Renal cortex interstitium (tissue), 11 donors: ENCODE results near the gene IL32. TPM values are rescaled to one million over a fixed set of nuclear protein-coding genes. Genes with fewer than 3 reads are reported as not detected.
"Not testable (repeated sequence)": the region's sequence is repeated elsewhere in the genome, so short reads cannot be mapped to it uniquely, and the experiment has no call there.

Experiments
- DNase-seq, 11 donors: peaks; one replicate each; pipeline ENCODE4 v3.0.0-alpha.2; 2013; ENCODE audit warnings: low read depth in 9 of 11, low spot score in 4 of 11; ENCODE audit errors: extremely low read depth in 1 of 11
- polyA plus RNA-seq, 3 donors: library from polyadenylated mRNA; unstranded; fragments of 120-200 nt; gene quantifications; one replicate each; pipeline ENCODE4 v1.2.1, GENCODE V29; 2013; ENCODE audit not compliant: insufficient read length in 3 of 3

The IL32 gene
- polyA plus RNA-seq, 3 donors, result 26.8 to 38.3 (median 29.6) TPM

DNA sequence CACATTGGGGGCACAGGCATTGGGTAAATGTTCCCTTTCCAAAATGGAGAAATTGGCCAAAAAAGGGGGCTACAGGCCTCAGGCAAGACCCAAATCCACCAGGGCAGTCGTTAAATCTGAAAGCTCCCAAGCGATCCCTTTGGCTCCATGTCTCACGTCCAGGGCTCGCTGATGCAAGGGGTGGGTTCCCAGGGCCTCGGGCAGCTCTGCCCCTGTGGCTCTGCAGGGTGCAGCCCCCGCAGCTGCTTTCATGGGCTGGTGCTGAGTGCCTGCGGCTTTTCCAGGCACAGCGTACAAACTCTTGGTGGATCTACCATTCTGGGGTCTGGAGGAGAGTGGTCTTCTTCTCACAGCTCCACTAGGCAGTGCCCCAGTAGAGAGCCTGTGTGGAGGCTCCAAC lies 18.0 kb downstream of the IL32 start:
- DNase-seq, result not testable (repeated sequence)

DNA sequence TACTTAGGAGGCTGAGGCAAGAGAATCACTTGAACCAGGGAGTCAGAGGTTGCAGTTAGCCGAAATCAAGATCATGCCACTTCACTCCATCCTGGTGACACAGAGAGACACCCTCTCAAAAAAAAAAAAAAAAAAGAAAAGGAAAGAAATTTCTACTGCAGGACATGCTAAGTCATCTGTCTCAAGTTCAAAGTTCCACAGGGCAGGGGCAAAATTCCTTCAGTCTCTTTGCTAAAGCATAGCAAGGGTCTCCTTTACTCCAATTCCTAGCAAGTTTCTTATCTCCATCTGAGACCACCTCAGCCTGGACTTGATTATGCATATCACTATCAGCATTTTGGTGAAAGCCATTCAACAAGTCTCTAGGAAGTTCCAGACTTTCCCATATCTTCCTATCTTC lies 19.1 kb downstream of the IL32 start:
- DNase-seq, result no peak

DNA sequence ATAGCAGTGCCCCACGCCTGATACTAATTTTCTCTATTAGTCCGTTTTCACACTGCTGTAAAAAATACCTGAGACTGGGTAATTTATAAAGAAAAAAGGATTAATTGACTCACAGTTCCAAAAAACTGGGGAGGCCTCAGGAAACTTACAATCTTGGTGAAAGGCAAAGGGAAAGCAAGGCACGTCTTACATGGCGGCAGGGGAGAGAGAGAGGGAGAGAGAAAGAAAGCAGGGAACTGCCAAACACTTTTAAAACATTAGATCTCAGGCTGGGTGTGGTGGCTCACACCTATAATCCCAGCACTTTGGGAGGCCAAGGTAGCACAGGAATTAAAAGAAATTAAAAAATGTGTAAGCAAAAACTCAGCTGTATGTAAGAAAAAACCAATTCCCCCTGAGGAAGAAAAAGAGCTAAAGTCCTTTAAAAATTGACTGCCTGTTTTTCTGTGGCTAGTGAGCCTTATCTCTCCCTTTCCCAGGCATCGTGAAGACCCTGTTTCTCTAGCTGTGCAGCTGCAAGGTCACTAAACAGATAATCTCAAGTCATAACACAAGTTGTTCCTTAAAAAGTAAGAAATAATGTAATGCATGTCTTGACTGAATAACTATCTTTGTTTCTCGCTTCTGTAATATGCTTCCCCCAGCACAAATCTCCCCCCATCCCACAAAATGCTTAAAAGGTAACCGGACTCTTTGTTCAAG lies 19.7 kb downstream of the IL32 start:
- no peak for DNase-seq

DNA sequence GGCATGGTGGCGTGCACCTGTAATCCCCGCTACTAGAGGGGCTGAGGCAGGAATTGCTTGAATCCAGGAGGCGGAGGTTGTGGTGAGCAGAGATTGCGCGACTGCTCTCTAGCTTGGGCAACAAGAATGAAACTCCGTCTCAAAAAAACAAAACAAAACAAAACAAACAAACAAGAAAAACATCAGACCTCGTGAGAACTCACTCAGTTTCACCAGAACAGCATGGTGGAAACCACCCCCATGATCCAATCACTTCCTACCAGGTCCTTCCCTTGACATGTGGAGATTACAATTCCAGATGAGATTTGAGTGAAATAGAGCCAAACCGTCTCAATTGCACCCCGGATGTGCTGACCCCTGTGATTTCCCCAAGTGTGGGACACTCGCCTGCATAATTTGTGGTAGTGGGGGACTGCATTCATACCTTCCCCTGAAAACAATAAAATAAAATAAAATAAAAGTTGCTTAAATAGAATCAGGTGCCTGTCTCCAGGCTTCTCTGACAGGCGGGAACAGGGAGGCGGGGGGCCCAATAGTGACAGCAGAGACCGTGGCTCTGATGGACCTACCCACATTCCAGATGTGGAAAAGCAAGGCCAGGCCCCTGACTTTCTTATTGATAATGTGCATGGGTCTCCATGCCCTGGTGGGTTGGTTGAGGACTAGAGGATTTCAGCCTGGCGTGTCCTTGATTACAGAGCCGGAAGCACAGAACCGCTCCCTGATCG lies 20.6 kb downstream of the IL32 start:
- DNase-seq, result no peak

DNA sequence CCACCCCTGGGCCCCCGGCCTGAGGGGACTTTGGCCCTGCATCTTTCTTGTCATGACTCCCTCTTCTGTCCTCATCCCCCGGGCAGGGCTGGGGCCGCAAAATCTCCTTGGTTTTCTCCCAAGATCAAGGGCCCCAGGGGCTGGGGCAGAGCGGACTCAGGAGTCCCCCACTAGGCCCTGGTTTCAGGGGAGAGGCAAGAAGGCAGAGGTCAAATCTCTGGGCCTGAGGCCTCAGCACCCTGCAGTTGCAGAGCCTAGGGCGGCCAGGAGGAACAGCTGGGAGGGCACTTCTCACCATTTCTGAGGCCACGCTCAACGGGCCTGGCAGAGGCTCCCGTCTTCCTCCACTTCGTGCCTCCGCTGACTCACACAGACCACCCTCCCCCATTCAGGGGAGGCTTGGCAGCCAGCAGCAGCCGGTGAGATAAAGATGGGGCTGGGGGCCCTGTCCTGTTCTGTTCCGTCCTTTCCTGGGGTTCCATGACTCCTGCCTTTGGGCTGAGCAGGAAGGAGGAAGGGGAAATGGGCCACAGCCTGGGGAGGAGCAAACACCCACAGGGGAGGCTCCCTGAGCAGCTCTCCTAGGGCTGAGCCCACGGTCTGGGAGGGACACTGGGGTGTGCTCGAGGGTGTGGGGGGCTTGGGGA lies 21.3 kb downstream of the IL32 start:
- no peak for DNase-seq

DNA sequence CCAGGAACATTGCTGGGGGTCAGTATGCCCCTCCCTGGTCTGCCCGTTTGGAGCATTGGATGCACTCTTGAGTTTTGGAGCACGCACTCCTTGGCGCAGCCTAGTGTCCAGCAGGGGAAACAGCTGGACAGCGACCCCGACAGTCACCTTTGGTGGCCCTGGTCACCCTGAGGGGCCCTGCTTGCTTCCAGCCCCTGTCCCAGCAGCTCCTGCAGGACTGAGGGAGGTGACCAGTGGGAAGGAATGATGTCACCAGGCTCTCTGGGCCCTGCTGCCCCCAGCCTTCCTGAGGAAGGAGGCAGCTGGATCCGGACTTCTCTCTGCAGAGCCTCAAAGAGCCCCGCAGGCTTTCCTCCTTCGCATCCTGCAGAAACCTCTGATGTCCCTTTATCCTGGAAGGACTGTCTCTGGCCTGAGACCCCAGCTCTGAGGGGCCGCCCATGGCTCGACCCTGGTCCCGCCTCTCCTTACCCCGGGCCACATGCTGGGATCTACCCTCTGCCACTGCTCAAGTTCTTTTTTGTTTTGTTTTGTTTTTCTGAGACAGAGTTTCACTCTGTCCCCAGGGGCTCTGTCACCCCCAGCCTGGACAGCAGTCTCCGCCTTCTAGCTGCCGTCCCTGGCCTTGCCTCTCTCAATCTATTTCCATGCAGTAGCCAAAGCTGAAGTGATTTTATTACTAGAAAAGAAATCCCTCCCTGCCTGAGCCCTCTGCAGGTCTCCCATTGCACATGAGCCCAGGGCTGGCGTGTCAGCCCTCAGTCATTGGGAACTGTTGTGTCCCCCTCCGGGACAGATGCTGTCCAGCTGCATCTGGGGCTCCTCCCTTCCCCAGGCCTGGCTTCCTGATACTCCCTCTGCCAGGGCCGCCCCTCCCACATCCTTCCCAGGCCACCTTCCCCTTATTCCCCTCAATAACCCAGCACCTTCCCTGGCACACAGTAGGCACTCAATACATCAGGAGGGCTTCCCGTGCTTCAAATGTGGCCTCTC lies 22.1 kb downstream of the IL32 start:
- DNase-seq, result peak in 1 of 11 donors; percentile 38

DNA sequence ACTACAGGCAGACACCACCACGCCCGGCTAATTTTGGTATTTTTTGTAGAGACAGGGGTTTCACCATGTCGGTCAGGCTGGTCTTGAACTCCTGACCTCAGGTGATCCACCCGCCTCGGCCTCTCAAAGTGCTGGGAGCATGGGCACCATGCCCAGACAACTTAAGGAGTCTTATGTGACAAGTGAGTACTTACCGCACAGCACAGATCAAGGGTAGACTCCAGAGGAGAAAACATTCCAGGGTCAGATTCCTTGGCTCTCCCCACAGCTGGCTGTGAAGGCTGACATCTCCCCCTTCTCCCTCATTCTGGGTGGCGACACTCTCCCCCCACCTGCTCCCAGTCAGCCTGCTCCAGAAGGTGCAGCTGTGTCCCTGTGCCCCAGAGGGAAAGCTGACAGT lies 23.0 kb downstream of the IL32 start:
- no peak for DNase-seq

DNA sequence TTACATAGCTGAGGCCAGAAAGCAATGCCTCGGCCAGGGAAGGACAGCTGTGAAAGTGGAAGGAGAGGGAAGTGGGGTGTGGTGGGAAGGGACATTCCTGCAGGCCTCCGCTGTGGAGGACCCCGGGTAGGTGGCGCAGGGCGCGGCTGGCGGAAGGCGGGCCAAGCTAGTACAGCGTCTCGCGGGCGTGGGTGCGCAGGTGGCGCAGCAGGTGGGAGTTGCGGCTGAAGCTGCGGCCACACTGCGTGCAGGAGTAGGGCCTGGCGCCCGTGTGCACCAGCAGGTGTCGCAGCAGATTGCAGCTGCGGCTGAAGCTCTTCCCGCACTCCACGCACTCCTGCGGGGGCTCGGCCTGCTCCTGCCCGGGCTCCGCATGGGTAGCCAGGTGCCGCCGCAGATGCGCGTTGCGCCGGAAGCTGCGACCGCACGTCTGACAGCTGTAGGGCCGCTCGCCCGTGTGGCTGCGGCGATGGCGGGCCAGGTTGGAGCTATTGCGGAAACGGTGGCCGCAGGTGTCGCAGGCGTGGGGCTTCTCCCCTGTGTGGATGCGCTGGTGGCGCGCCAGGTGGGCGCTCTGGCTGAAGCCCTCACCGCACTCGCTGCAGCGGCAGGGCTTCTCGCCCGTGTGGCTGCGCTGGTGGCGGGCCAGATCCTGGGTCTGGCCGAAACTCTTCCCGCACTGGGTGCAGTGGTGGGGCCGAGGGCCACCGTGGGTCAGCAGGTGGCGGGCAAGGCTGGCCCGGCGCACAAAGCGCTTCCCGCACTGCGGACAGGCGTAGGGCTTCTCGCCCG lies 23.7 kb downstream of the IL32 start:
- no peak for DNase-seq

DNA sequence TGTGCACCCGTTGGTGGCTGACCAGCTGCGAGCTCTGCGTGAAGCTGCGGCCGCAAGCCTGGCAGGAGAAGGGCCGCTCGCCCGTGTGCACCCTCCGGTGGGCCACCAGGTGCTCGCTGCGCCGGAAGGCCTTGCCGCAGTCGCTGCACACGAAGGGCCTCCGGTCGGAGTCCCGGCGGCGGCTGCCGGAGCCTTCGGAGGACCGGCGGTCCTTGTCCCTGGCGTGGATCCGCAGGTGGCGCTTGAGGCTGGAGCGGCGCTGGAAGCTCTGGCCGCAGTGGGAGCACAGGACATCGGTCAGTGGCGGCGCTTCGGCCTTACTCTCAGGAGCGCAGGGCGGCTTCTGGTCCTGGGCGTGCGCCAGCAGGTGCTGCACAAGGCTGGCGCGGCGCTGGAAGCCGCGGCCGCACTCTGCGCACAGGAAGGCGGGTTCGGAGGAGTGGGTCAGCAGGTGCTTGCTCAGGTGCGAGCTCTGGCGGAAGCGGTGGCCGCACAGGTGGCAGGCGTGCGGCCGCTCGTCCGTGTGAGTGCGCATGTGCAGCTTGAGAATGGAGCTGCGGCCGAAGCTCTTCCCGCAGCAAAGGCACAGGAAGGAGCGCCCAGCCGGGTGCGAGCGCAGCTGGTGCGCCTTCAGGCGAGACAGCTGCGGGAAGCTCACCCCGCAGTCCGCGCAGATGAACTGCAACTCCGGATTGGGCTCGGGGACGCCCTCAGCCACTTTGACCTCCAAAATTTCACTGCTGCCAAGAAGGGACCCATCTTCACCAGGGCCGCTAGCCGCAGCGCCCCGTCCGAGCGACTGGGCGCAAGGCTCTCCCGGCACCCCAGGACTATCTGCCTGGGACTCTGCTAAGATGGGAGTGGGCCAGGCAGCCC lies 24.5 kb downstream of the IL32 start:
- no peak for DNase-seq

DNA sequence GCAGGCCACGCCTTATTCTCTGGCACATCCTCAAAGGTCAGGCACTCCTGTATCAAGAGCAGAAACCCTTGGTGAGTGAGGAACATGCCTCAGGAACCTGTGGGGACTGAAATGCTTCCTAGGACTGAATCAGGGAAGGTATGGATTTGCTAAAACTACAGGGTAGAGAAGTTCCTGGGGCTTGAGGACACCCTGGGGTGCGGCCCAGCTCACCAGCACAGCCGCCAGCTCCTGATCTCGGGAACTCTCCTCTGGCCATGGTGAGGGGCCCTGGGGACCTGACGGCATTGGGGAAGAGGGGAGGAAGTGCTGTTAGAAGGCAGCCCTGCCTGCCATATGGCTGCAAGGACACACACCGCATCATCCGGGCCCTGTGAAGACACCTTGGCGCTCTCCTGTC lies 26.1 kb downstream of the IL32 start:
- DNase-seq, result no peak

DNA sequence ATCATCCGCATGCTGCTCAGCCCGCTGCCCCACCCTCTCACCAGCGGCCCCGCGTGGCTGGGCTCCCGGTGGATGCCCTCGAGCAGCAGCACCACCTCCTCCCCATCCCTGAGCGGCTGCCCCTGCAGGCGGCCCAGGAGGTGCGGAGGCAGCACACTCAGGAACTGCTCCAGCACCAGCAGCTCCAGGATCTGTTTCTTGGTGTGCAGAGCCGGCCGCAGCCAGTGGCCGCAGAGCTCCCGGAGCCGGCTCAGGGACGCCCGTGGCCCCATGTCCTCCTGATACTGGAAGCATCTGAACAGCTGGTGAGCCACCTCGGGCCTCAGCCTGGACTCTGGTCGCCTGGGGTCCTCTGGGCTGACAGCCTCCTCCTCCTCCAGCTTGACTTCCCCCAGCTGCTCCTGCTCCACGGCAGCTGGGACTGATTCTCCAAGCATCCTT lies 27.1 kb downstream of the IL32 start:
- peak in 3 of 11 donors; percentile 41 to 63 (median 45) for DNase-seq

DNA sequence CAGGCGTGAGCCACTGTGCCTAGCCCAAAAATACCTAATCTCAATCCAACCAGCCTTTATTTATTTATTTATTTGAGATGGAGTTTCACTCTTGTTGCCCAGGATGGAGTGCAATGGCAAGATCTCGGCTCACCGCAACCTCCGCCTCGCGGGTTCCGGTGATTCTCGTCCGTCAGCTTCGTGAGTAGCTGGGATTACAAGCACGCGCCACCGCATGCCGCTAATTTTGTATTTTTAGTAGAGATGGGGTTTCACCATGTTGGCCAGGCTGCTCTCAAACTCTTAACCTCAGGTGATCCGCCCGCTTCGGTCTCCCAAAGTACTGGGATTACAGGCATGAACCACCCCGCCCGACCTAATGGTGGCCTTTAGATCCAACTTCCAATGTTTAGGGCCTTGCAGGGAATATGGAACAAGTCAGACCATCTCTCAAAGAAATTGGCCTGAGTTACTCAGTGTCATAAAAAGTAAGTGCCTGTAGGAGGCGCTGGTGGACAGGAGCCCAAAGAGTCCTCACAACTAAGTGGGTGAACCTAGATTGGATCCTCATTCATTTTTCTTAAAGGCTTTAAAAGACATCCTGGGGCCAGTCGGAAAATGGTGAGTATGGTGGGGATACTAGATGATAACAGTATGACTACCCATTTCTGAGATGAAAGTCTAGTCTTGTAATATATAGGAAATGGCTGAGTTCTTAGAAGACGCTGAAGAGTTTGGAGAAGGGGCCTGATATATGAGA lies 29.0 kb downstream of the IL32 start:
- DNase-seq, result no peak

DNA sequence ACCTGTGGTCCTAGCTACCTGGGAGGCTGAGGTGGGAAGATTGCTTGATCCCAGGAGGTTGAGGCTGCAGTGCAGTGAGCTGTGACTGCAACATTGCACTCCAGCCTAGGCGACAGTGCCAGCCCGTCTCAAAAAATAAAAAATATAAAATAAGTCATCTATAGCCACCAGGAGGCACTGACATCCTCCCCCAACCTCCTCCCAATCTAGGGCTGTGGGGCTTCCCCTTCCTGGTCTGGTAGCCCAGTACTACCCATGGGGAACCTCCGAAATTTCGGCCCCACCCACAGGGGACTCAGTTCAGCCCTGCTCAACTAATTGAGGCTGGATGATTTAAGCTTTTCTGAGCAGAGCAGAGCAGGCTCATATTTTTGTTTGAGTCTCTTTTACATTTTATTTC lies 30.4 kb downstream of the IL32 start:
- DNase-seq, result no peak

DNA sequence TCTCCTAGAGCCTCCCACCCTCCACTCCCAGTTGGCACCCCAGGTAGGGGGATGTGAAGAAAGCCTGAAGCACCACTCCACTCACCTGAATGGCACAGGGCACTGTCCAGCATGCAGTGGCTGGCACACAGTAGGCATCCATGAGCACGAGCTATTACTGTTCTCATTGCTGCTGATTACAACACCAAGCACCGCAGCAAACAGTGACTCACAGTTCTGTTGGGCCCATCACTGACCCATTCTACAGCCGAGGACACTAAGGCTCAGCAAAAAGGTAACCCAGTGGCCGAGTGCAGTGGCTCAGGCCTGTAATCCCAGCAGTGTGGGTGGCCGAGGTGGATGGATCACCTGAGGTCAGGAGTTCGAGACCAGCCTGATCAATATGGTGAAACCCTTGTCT lies 30.9 kb downstream of the IL32 start:
- DNase-seq, result no peak

DNA sequence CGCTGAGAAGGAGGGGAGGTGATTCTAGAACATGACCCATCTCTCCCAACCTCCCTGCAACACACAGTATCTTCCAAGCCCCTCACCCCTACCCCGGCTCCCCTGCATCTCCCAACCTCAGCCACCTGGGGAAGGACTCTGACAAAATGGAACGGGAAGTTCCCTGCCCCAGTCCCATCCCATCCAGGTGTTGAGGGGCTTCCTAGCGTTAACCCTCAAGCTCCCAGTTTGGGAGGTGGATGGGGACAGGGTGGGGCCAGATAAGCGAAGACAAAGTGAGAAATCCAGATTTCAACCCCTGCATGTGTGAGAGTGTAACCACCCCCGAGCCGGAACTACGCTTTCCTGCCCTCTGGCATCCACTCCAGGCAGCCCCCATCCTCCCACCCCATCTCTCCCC lies 31.8 kb downstream of the IL32 start:
- DNase-seq, result no peak

DNA sequence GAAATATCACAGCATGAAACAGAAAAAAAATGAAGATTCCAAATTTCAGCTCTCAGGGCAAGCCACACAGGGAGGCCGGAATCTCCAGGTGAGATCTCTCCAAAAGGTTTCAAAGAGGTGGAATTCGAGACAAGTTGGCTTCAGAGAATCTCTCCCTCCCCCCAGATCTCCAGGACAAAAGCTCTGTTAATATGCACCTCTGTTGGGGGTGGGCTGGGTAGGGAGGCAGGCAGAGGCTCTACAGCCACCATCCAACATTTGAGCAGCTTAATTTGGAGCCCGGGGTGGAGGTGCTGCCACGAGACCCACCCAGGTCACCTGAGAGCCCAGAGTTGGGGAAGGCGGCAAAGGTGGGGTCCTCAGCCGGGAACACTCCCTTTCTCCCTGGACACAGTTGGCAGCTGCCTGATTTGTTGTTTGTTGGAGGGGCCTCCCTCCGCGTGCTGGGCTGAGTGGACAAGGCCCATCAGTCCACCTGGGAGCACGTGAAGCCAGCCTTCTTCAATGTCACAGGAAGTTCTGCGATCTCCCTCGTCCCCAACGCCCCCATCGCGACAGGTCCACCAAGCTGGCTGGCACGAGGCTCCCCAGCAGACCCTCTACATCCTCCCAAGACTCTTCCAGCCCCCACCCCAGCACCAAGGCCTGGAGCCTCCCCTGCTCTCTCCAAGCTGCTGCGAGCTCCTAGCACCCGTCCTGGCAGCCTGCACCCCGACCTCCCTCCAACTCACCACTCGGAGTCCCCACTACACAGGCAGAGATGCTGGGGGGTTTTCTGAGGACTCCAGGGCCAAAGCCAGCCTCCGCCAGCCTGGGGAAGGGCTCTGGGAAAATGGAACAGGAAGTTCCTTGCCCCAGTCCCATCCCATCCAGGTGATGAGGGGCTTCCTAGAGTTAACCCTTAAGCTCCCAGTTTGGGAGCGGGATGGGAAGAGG lies 33.3 kb downstream of the IL32 start, which contains the start of gene ZSCAN10:
TSS of gene ZSCAN10 (minus strand) at position 836 of the 936 bp plus-strand sequence. CDS start 6,357 bp downstream, outside the sequence.
- DNase-seq, result no peak
